ENCODE results near the gene CBX2. TPM values are rescaled to one million over a fixed set of nuclear protein-coding genes. Genes with fewer than 3 reads are reported as not detected.
A peak's percentile ranks its signal among the peaks of the same experiment; 100 is the strongest.

The CBX2 gene
- total RNA-seq, 1 experiment from 2014 or later = 79.4 TPM

DNA sequence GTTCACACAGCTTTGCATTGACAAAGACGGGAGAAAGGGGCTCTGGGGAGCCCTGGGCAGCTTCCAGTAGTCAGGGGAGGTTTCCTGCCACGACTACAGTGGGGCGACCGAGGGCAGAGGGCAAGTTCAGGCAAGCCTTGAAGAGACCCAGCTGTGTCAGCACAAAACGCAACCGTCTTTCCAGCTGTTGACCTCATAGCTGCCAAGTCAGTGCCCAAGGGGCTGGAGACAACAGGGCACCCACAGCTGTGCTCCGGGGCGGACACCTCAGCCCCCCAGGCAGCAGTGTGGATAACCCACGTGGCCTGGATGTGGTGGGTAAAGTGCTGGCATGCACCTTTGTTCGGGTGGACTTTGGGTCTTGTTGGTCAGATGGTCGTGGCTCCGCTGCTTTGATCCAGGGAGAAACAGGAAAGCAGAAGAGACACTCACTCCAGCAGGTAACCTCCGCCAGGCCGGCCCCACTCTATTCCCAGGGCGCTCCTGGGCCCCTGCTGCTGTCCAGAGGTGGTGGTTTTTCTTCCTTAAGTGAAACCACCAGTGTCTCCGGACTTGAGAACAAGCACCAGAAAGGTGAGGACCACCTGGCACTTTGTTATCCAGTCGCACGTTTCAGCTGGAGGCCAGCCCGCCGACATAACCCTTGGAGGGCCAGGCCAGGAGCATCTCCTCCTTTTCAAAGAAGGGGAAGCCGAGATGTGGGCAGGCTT lies 17.6 kb upstream of the CBX2 start:
- H3K27ac ChIP-seq (ENCODE audit: insufficient read length, low read depth, low read length) = no peak overlapping the region
- no peak overlapping the region for H2AK5ac ChIP-seq (ENCODE audit: insufficient read length, low read length)
- no peak overlapping the region for H3K56ac ChIP-seq (ENCODE audit: insufficient read length, low read depth, low read length)
- no peak overlapping the region for H2BK15ac ChIP-seq (ENCODE audit: low read depth, low read length)
- no peak overlapping the region for H4K8ac ChIP-seq (replicated peaks; ENCODE audit: insufficient read length, low read depth, low read length)
- H2BK5ac ChIP-seq (ENCODE audit: insufficient read length, low read length) = no peak overlapping the region
- WGBS (ENCODE audit: extremely low coverage, insufficient read length, low lambda C conversion rate) = no CpG with 5 or more reads among the region's 21 CpGs
- no peak overlapping the region for H3T11ph ChIP-seq (ENCODE audit: low read length)
- Mint-ChIP-seq H3K27me3 (ENCODE audit: low read depth) (peaks cover 5% of the 10 kb centered on the region), H3K9me3 (no peaks in the 10 kb centered on the region), H3K36me3 (ENCODE audit: insufficient read depth in 1 of 3, low read depth in 3 of 3) (no peaks in the 10 kb centered on the region), H3K4me1 (0 out of 4 replicates have a peak, but pooled peaks cover 0 to 2% of the 10 kb centered on the region in 2 experiments), H3K27ac (no peak overlapping the region), H3K4me3 (no peak overlapping the region)
- no peak overlapping the region for H2BK20ac ChIP-seq (ENCODE audit: low read depth, low read length, poor library complexity, severe bottlenecking)
- no peak overlapping the region; the same call in 1 of the 2 replicates for H3K14ac ChIP-seq (ENCODE audit: insufficient read depth, low read length)
- H2BK120ac ChIP-seq (ENCODE audit: low read depth, low read length, poor library complexity, severe bottlenecking) = no peak overlapping the region
- H3K4ac ChIP-seq (ENCODE audit: low read depth, low read length) = no peak overlapping the region
- H2BK12ac ChIP-seq (ENCODE audit: insufficient read length, low read depth, low read length) = no peak overlapping the region
- no peaks in the 10 kb centered on the region for H3K9me3 ChIP-seq (ENCODE audit: control insufficient read depth, low read depth, low read length)
- no peaks in the 10 kb centered on the region for H4K20me1 ChIP-seq (ENCODE audit: control insufficient read depth, insufficient read depth, insufficient read length)
- no peak overlapping the region for H4K91ac ChIP-seq (ENCODE audit: insufficient read length, low read depth, low read length)
- no peaks in the 10 kb centered on the region for H3K23me2 ChIP-seq (ENCODE audit: insufficient read length, low read depth, low read length, poor library complexity, severe bottlenecking)
- H3K9ac ChIP-seq (ENCODE audit: extremely low read depth, insufficient read length, low read length) = no peak overlapping the region
- no peak overlapping the region for H3K23ac ChIP-seq (ENCODE audit: insufficient read length, low read depth, low read length)
- H2AFZ ChIP-seq (ENCODE audit: low read length) = no peak overlapping the region
- H3K4me1 ChIP-seq (ENCODE audit: insufficient read depth, low read length) = no peaks in the 10 kb centered on the region
- H3K79me2 ChIP-seq (ENCODE audit: insufficient read depth, low read length) = no peaks in the 10 kb centered on the region
- DNase-seq = no peak
- peak overlapping the region; percentile 58 for H3K18ac ChIP-seq (ENCODE audit: insufficient read length, low read depth, low read length)
- TF ChIP-seq, protein P1, sequence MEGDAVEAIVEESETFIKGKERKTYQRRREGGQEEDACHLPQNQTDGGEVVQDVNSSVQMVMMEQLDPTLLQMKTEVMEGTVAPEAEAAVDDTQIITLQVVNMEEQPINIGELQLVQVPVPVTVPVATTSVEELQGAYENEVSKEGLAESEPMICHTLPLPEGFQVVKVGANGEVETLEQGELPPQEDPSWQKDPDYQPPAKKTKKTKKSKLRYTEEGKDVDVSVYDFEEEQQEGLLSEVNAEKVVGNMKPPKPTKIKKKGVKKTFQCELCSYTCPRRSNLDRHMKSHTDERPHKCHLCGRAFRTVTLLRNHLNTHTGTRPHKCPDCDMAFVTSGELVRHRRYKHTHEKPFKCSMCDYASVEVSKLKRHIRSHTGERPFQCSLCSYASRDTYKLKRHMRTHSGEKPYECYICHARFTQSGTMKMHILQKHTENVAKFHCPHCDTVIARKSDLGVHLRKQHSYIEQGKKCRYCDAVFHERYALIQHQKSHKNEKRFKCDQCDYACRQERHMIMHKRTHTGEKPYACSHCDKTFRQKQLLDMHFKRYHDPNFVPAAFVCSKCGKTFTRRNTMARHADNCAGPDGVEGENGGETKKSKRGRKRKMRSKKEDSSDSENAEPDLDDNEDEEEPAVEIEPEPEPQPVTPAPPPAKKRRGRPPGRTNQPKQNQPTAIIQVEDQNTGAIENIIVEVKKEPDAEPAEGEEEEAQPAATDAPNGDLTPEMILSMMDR (conservative IDR thresholded peaks at IDR 0.05) = no peak
- no peaks in the 10 kb centered on the region for H3K79me1 ChIP-seq (ENCODE audit: insufficient read depth, low read depth, low read length, poor library complexity, severe bottlenecking)
- no peak overlapping the region for H3K4me2 ChIP-seq (ENCODE audit: insufficient read depth, insufficient read length, low read length)
- H3K27me3 ChIP-seq (ENCODE audit: insufficient read depth, low read length) = no peaks in the 10 kb centered on the region
- no peak overlapping the region for H4K5ac ChIP-seq (ENCODE audit: insufficient read length, low read depth, low read length)
